Testis (tissue), 2 donors: ENCODE measurements around the gene TRAPPC10.

Experiments
- POLR2A ChIP-seq: fragments of 450-650 bp; IDR thresholded peaks from one replicate; pipeline ENCODE4 v1.6.1; 2017; ENCODE audit warnings: antibody characterized with exemption, mild to moderate bottlenecking, moderate library complexity
- TF ChIP-seq, protein P1 (sequence below), 3 experiments: fragments of 450-650 bp in 2 of 3; fragments of 200-600 bp in 1 of 3; sonication (generic) in 1 of 3; IDR thresholded peaks; one replicate each; pipeline ENCODE4 v1.5.1; 2016 to 2019; ENCODE audit warnings: antibody characterized with exemption in 3 of 3, mild to moderate bottlenecking in 2 of 3, moderate library complexity in 1 of 3

- TF ChIP-seq, protein P1, sequence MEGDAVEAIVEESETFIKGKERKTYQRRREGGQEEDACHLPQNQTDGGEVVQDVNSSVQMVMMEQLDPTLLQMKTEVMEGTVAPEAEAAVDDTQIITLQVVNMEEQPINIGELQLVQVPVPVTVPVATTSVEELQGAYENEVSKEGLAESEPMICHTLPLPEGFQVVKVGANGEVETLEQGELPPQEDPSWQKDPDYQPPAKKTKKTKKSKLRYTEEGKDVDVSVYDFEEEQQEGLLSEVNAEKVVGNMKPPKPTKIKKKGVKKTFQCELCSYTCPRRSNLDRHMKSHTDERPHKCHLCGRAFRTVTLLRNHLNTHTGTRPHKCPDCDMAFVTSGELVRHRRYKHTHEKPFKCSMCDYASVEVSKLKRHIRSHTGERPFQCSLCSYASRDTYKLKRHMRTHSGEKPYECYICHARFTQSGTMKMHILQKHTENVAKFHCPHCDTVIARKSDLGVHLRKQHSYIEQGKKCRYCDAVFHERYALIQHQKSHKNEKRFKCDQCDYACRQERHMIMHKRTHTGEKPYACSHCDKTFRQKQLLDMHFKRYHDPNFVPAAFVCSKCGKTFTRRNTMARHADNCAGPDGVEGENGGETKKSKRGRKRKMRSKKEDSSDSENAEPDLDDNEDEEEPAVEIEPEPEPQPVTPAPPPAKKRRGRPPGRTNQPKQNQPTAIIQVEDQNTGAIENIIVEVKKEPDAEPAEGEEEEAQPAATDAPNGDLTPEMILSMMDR (IDR thresholded peaks at IDR 0.05), result no peak
- TF ChIP-seq POLR2A, result no peak
These were observed 37.1 kb downstream of the TRAPPC10 start for GRCh38 chr21:44049182-44049581.
